Prostate gland (tissue), 2 donors: ENCODE measurements around the gene TMEM198. TPM values are rescaled to one million over a fixed set of nuclear protein-coding genes. Genes with fewer than 3 reads are reported as not detected.

ENCODE experiments used
- DNase-seq: peaks from one replicate; pipeline ENCODE4 v3.0.0-alpha.2; 2019; ENCODE audit warnings: low spot score
- H3K27ac ChIP-seq, 2 donors: fragments of 200-600 bp; sonication (generic); 2 replicates each; pipeline ENCODE4 v1.5.1; 2017 to 2019
- H3K27me3 ChIP-seq: fragments of 200-600 bp; sonication (generic); replicated peaks from 2 replicates; pipeline ENCODE4 v1.5.1; 2019; ENCODE audit not compliant: insufficient read depth
- H3K36me3 ChIP-seq, 2 donors: fragments of 200-600 bp; sonication (generic); 1 replicate in 1 of 2; 2 replicates in 1 of 2; pipeline versions ENCODE4 v1.5.1 to v1.8.1; 2017 to 2019
- H3K4me1 ChIP-seq: fragments of 200-600 bp; sonication (generic); replicated peaks from 2 replicates; pipeline ENCODE4 v1.5.1; 2019
- H3K4me3 ChIP-seq, 2 donors: fragments of 200-600 bp; sonication (generic); 2 replicates each; pipeline ENCODE4 v1.5.1; 2017 to 2019
- H3K9me3 ChIP-seq: fragments of 200-600 bp; sonication (generic); 2 replicates; pipeline ENCODE4 v1.5.1; 2017
- CTCF ChIP-seq, 4 experiments: fragments of 200-600 bp in 2 of 4; fragments of 450-650 bp in 2 of 4; sonication (generic) in 2 of 4; IDR thresholded peaks; 1 replicate in 3 of 4; 2 replicates in 1 of 4; pipeline ENCODE4 v1.5.1; 2016 to 2019; ENCODE audit warnings: antibody characterized with exemption in 4 of 4, mild to moderate bottlenecking in 2 of 4, moderate library complexity in 2 of 4
- POLR2A ChIP-seq: fragments of 450-650 bp; IDR thresholded peaks from one replicate; pipeline ENCODE4 v1.6.1; 2016; ENCODE audit warnings: antibody characterized with exemption, mild to moderate bottlenecking
- POLR2AphosphoS5 ChIP-seq: sonication (generic); formaldehyde crosslinking; IDR thresholded peaks from one replicate; pipeline ENCODE4 v1.6.1; 2017; ENCODE audit warnings: antibody characterized with exemption
- WGBS: methylation state at CpG from one replicate; pipeline ENCODE4 v1.1.5; 2018; 5-methylcytosine and 5-hydroxymethylcytosine counted together
- intact Hi-C: fragments of 100-400 bp; cut with DNase I; formaldehyde crosslinking; loops from one replicate; pipeline ENCODE4 v1.14.2; 2022
- total RNA-seq, 2 donors: library from RNA; depleted of rRNA; stranded (reverse); fragments of >200 nt; gene quantifications; one replicate each; pipeline ENCODE4 v1.1.0, GENCODE V29; 2016

TMEM198 gene
- total RNA-seq, 2 donors from 2014 or later: 5.7 to 11.5 TPM

- intact Hi-C loops: no loop called here
- H3K9me3 ChIP-seq: no peaks in the 10 kb centered on the region
- H3K27ac ChIP-seq: no peak overlapping the region
- no peaks in the 10 kb centered on the region for H3K36me3 ChIP-seq
- TF ChIP-seq POLR2A (no peak), CTCF (IDR thresholded peaks at IDR 0.05) (no peak), POLR2AphosphoS5 (no peak)
- no peak overlapping the region for H3K4me3 ChIP-seq
- no peak for DNase-seq
- peaks cover 11% of the 10 kb centered on the region for H3K4me1 ChIP-seq
- H3K27me3 ChIP-seq: no peaks in the 10 kb centered on the region
- 96% methylated on average over 15 of the region's 15 CpGs for WGBS
These were observed 10.5 kb downstream of the TMEM198 start for GRCh38 chr2:219554350-219554749.

- Histone ChIP-seq H3K4me3 (no peak overlapping the region), H3K27ac (no peak overlapping the region), H3K4me1 (peaks cover 11% of the 10 kb centered on the region), H3K36me3 (no peaks in the 10 kb centered on the region), H3K9me3 (no peaks in the 10 kb centered on the region), H3K27me3 (no peaks in the 10 kb centered on the region)
- DNase-seq: no peak
- WGBS: 94% methylated on average over 20 of the region's 20 CpGs
- intact Hi-C loops: no loop called here
- TF ChIP-seq POLR2AphosphoS5 (no peak), POLR2A (no peak)
These were observed 12.1 kb downstream of the TMEM198 start for GRCh38 chr2:219555956-219556355.

GRCh38 chr2:219556413-219556812 is 12.6 kb downstream of the TMEM198 start:
- no peaks in the 10 kb centered on the region for H3K27me3 ChIP-seq
- peaks cover 11% of the 10 kb centered on the region for H3K4me1 ChIP-seq
- no peaks in the 10 kb centered on the region for H3K36me3 ChIP-seq
- 89% methylated on average over 19 of the region's 19 CpGs for whole genome bisulfite sequencing
- no peaks in the 10 kb centered on the region for H3K9me3 ChIP-seq
- TF ChIP-seq POLR2AphosphoS5: no peak
- no peak for TF ChIP-seq CTCF (IDR thresholded peaks at IDR 0.05)
- no peak for TF ChIP-seq POLR2A
- no peak for DNase-seq
- no peak overlapping the region for H3K4me3 ChIP-seq
- H3K27ac ChIP-seq: no peak overlapping the region
- intact Hi-C loops: no loop called here

- Histone ChIP-seq H3K9me3 (no peaks in the 10 kb centered on the region), H3K27me3 (no peaks in the 10 kb centered on the region), H3K4me1 (peaks cover 4% of the 10 kb centered on the region), H3K27ac (no peak overlapping the region), H3K36me3 (peaks cover 0 to 3% of the 10 kb centered on the region in 2 donors), H3K4me3 (no peak overlapping the region)
- intact Hi-C loops: no loop called here
- TF ChIP-seq POLR2A (no peak), CTCF (IDR thresholded peaks at IDR 0.05) (no peak), POLR2AphosphoS5 (no peak)
- WGBS: 91% methylated on average over 21 of the region's 21 CpGs
- DNase-seq: no peak
These were observed 13.5 kb downstream of the TMEM198 start for GRCh38 chr2:219557320-219557719.

GRCh38 chr2:219557791-219558785 is 14.3 kb downstream of the TMEM198 start:
- no peak for TF ChIP-seq POLR2A
- no peak for TF ChIP-seq POLR2AphosphoS5

More at GRCh38 chr2:219557791-219558785, 14.3 kb downstream of the TMEM198 start:
- H3K27ac ChIP-seq: no peak overlapping the region
- peaks cover 2% of the 10 kb centered on the region for H3K4me1 ChIP-seq
- H3K36me3 ChIP-seq: peaks cover 0 to 3% of the 10 kb centered on the region in 2 donors
- H3K9me3 ChIP-seq: no peaks in the 10 kb centered on the region
- 93% methylated on average over 24 of the region's 25 CpGs for WGBS
- H3K4me3 ChIP-seq: no peak overlapping the region
- no peaks in the 10 kb centered on the region for H3K27me3 ChIP-seq
- intact Hi-C loops: no loop called here
- DNase-seq: no peak
